ENCODE data around the gene MILR1. TPM values are rescaled to one million over a fixed set of nuclear protein-coding genes. Genes with fewer than 3 reads are reported as not detected.
A peak's percentile ranks its signal among the peaks of the same experiment; 100 is the strongest.

The MILR1 gene
- total RNA-seq, 6 experiments from 2014 or later, result 0.61 to 2.5 (median 1.5) TPM

GRCh38 chr17:64500487-64500859, 51.6 kb downstream of the MILR1 start:
- Mint-ChIP-seq H3K27ac (peak overlapping the region; percentile 100), H3K36me3 (ENCODE audit: low read depth) (peaks cover 85% of the 10 kb centered on the region), H3K4me1 (ENCODE audit: low read depth) (peaks cover 93% of the 10 kb centered on the region), H3K9me3 (peaks cover 16% of the 10 kb centered on the region), H3K4me3 (peak overlapping the region; percentile 98), H3K27me3 (ENCODE audit: insufficient read depth) (peaks cover 46% of the 10 kb centered on the region)
- TF ChIP-seq, protein P1, sequence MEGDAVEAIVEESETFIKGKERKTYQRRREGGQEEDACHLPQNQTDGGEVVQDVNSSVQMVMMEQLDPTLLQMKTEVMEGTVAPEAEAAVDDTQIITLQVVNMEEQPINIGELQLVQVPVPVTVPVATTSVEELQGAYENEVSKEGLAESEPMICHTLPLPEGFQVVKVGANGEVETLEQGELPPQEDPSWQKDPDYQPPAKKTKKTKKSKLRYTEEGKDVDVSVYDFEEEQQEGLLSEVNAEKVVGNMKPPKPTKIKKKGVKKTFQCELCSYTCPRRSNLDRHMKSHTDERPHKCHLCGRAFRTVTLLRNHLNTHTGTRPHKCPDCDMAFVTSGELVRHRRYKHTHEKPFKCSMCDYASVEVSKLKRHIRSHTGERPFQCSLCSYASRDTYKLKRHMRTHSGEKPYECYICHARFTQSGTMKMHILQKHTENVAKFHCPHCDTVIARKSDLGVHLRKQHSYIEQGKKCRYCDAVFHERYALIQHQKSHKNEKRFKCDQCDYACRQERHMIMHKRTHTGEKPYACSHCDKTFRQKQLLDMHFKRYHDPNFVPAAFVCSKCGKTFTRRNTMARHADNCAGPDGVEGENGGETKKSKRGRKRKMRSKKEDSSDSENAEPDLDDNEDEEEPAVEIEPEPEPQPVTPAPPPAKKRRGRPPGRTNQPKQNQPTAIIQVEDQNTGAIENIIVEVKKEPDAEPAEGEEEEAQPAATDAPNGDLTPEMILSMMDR (IDR thresholded peaks at IDR 0.05), result no peak
- DNase-seq, result no peak

- Mint-ChIP-seq H3K4me3 (peak overlapping the region; percentile 98), H3K9me3 (peaks cover 18% of the 10 kb centered on the region), H3K4me1 (ENCODE audit: low read depth) (peaks cover 89% of the 10 kb centered on the region)
These were observed 52.2 kb downstream of the MILR1 start for GRCh38 chr17:64500862-64501765.

GRCh38 chr17:64502021-64502420, 53.1 kb downstream of the MILR1 start:
- Mint-ChIP-seq H3K27ac (peak overlapping the region; percentile 100), H3K4me1 (ENCODE audit: low read depth) (peaks cover 79% of the 10 kb centered on the region), H3K36me3 (ENCODE audit: low read depth) (peaks cover 80% of the 10 kb centered on the region), H3K27me3 (ENCODE audit: insufficient read depth) (peaks cover 43% of the 10 kb centered on the region), H3K9me3 (peaks cover 13% of the 10 kb centered on the region), H3K4me3 (peak overlapping the region; percentile 98)
- DNase-seq, result no peak
- TF ChIP-seq, protein P1 (IDR thresholded peaks at IDR 0.05), result no peak

More at GRCh38 chr17:64500862-64501765, 52.2 kb downstream of the MILR1 start:
- no peak for DNase-seq
- peaks cover 88% of the 10 kb centered on the region for H3K36me3 Mint-ChIP-seq (ENCODE audit: low read depth)
- H3K27ac Mint-ChIP-seq, result peak overlapping the region; percentile 100
- peaks cover 45% of the 10 kb centered on the region for H3K27me3 Mint-ChIP-seq (ENCODE audit: insufficient read depth)
- TF ChIP-seq, protein P1 (IDR thresholded peaks at IDR 0.05), result no peak

GRCh38 chr17:64502809-64503208, 53.9 kb downstream of the MILR1 start:
- Mint-ChIP-seq H3K27ac (peak overlapping the region; percentile 100), H3K9me3 (peaks cover 9% of the 10 kb centered on the region; the same call in 1 of the 2 replicates), H3K4me1 (ENCODE audit: low read depth) (peaks cover 72% of the 10 kb centered on the region), H3K27me3 (ENCODE audit: insufficient read depth) (peaks cover 36% of the 10 kb centered on the region), H3K36me3 (ENCODE audit: low read depth) (peaks cover 80% of the 10 kb centered on the region), H3K4me3 (peak overlapping the region; percentile 98)
- TF ChIP-seq, protein P1 (IDR thresholded peaks at IDR 0.05), result no peak
- no peak for DNase-seq

- Mint-ChIP-seq H3K4me1 (ENCODE audit: low read depth) (peaks cover 70% of the 10 kb centered on the region), H3K27ac (peak overlapping the region; percentile 100), H3K36me3 (ENCODE audit: low read depth) (peaks cover 77% of the 10 kb centered on the region), H3K27me3 (ENCODE audit: insufficient read depth) (peaks cover 35% of the 10 kb centered on the region), H3K9me3 (peaks cover 9% of the 10 kb centered on the region; the same call in 1 of the 2 replicates), H3K4me3 (peak overlapping the region; percentile 98)
- TF ChIP-seq, protein P1 (IDR thresholded peaks at IDR 0.05), result no peak
- no peak for DNase-seq
These were observed 54.4 kb downstream of the MILR1 start for GRCh38 chr17:64503341-64503740.

All from HFFc6 (cell line).